Activated CD4-positive, alpha-beta T cell treated with anti-CD3 and anti-CD28 coated beads, Interleukin-10, Interleukin-2, amounts not matched to agents 100 ng/mL and 50 ng/mL, durations not matched to agents 16 hours and 8 hours (primary cell): Measurements from ENCODE around the gene IP6K2.
"Not testable (repeated sequence)": the region's sequence is repeated elsewhere in the genome, so short reads cannot be mapped to it uniquely, and the experiment has no call there.

Source experiments
- DNase-seq: peaks from one replicate; pipeline ENCODE4 v3.0.0-alpha.2; 2020

The IP6K2 gene

GRCh38 chr3:48716982-48717746, at the start of gene IP6K2:
Gene IP6K2 (minus strand): TSS chr3:48717221. CDS start chr3:48695291, 21,930 bp downstream.
- peak; percentile 99 for DNase-seq

- DNase-seq: peak; percentile 20
Measured at GRCh38 chr3:48765376-48765775, 48.4 kb upstream of the IP6K2 start.

DNA sequence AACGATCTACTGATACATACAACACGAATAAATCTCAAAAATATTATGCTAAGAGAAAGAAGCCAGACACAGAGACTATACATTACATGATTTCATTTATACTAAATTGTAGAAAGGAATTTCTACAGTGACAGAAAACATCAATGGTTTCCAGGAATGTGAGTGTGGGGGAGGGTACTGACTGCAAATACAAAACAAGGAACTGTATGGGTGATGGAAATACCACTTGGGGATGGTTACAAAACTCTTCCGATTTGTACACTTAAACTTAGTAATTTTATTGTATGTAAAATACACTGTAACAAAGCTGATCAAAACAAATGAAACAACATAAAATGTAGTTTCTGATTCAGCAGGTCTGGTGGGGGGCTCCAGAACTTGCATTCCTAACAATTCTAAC, 45.8 kb upstream of the IP6K2 start:
- DNase-seq: no peak

- DNase-seq: not testable (repeated sequence)
Measured at GRCh38 chr3:48759991-48760540, 43.0 kb upstream of the IP6K2 start.

GRCh38 chr3:48759531-48759930, 42.5 kb upstream of the IP6K2 start:
- not testable (repeated sequence) for DNase-seq

DNA sequence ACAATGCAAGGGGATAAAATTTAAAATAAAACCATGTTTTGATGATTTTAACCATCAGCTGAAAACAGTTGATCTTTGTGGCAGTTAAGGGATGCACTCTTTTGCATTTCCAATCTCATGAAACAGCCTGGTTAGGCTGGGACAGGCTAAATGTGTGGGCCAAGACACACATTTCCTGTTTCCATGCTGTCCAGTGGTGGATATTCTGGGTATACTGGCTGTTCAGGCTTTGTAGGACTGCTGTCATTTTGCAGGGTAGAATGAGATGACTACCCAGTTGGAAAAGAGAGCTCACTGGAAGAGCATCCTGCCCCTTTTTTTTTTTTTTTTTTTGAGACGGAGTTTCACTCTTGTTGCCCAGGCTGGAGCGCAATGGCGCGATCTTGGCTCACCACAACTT, 42.0 kb upstream of the IP6K2 start:
- no peak for DNase-seq

DNA sequence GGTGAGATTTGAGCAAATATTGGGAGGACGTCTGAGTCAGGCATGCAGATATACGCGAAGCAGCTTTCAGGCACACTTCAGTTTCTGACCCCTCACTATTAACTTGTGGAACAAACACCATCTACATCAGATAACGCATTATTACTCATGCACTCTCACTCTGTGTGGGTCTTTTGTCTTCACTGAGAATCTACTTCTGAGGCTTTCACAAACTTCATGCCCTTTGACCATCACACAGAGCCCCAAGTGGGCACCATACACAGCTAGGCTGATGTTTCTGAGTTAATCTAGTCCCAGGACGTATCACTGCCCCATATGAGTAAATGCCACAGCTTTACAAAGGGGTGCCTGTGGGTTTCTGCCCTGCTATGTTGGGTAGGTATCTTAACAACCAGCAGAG, 39.6 kb upstream of the IP6K2 start:
- peak; percentile 45 for DNase-seq

GRCh38 chr3:48750856-48751255, 33.8 kb upstream of the IP6K2 start:
- DNase-seq: no peak

GRCh38 chr3:48748754-48749153, 31.7 kb upstream of the IP6K2 start:
- DNase-seq: no peak

DNA sequence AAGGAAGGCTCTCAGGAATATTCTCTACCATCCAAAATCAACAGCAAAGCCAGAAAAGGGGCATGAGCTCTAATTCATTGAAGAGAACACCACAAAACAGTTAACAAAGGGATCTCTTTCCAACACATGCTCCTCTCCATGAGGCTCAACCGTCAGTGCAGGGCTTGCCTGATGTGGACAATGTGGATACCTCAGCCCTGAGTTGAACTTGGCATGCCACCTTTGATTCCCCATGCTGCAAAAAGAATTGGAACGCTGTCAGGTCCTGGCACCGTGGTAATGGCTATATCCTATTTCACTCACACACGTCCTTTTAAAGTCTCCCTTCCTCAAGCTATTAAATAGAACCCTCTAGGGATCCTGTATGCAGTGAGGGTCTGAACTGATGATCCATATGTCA, 30.7 kb upstream of the IP6K2 start:
- DNase-seq: no peak

DNA sequence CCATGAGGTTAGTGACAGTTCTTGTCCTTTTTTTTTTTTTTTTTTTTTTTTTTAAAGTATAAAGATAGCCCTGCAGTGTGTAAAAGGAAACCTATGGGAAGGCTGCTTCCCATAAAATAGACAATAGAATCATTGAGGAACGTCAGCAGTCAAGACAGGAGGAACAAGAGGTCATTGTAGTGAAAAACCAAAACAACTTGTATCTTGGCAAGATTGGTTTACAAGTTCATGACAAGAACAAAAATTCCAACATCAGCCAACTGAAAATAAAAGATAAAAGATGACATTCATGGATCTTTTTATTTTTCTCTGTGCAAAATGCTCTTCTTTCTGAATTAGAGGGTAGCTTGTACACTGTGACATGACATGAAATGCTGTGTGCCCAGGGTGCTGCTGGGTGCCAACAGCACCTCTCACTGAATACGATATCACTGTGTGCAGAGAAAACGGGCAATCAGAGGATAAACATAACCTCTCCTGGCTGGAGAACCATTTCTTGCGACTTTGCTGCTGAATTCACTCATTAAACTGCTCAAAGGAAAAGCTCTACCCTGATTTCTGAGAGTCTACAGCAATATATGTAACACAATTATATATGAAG, 30.1 kb upstream of the IP6K2 start:
- DNase-seq: no peak

GRCh38 chr3:48743773-48744172, 26.8 kb upstream of the IP6K2 start:
- DNase-seq: no peak

- not testable (repeated sequence) for DNase-seq
Measured at GRCh38 chr3:48741226-48741625, 24.2 kb upstream of the IP6K2 start.

DNA sequence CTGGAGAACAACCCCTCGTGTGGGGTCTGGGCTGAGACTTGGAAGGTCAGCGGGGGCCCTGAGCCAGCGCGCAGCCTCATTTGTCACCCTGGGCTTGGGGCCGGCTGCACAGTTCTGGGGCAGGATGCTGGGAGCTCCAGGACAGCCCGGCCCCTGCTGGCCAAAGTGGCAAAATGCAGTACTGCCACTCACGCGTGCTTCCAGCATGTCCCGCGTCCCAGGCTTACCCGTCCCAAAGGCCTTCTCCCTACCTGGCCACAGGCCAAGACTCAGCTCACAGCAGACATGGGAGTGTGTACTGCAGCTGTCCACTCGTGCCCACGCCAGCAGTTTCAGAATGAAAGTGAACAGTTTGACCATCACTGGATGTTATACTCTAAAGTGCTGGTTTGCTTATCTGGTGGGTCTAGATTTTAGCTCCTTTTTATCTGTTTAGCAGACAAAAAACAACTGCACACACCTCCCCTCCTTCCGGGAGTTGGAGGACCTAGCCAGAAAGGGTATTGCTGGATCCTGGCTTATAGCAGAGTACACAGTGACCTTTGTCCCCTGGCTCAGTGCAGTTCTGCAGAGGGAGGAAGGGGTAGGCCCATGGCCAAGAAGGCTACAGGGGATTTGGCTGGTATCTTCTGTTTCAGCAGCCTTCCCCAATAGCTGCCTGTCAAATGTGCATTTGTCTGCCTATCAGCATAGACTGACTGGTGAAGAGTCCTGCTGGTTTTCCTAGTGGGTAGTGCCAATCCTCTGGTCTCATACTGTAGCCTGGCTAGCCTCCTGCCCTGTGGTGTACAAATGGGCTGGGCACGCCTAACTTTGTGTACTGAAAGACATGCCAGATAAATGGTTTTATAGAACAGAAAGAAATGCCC, 23.2 kb upstream of the IP6K2 start:
- peak; percentile 65 for DNase-seq

DNA sequence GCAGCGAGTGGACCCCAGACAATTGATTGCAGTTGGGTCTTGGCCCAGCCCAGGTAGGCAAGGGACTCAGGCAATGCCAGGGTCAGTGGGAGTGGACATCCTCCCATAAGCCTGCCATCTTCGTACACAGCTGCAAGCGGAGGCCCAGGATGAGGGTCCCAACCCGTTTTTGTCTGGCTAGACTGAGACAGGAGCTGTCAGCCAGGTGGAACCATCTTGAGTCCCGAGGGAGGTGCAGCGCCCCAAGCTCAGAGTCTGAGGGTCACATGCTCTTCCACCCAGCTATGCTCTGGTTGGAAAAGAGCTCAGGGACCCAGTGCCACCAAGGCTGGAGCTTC, 22.6 kb upstream of the IP6K2 start:
- no peak for DNase-seq

DNA sequence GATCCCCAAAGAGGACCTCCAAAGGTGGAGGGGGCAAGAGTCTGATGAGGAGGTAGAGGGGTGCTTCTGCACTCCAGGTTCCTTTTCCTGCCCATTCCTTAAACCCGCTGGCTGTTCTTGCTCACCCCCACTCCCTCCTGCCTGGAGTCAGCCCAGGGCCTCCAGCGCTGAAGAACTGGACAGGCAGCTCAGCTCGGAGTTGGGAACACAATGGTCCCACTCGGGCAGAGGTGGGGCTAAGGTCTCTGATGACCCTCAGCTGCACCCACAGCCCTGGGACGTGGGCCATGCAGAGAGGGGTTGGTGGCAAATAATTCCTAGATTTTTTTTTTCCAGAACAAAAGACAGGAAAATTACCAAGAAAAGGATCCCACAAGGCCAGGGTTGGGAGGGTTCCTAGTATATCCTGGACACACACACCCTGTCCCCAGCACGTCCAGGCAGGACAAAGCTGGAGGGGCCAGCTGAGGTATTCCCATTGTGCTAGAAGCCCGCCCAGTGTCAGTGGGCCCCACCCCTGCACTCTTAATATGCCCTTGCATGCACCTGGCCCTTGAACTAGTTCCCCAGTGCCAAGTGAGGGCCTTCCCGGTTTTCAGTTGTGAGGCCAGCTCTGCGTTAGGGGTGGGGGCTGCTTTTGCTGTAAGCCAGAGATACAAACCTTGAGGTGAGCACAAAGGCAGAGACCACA, 22.1 kb upstream of the IP6K2 start:
- no peak for DNase-seq

- no peak for DNase-seq
Measured at GRCh38 chr3:48738144-48738536, 21.1 kb upstream of the IP6K2 start.

DNA sequence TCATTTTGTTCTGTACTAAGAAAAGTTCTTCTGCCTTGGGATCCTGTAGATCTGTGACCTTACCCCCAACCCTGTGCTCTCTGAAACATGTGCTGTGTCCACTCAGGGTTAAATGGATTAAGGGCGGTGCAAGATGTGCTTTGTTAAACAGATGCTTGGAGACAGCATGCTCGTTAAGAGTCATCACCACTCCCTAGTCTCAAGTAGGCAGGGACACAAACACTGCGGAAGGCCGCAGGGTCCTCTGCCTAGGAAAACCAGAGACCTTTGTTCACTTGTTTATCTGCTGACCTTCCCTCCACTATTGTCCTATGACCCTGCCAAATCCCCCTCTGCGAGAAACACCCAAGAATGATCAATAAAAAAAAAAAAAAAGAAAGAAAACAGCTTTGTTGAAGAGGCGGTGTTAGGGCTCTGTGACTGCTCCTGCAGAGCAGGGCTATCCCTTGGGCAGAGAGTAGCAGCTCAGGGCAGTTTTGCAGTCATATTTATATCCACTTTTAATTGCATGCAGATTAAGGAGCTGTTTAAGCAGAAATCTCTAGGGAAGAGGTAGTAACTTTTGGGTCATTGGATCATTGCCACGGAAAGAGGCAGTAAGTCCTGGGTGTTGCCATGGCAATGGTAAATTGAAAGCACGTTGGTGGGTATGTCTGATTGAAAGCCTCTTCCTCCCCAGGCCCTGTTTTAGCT, 18.2 kb upstream of the IP6K2 start:
- DNase-seq: not testable (repeated sequence)

DNA sequence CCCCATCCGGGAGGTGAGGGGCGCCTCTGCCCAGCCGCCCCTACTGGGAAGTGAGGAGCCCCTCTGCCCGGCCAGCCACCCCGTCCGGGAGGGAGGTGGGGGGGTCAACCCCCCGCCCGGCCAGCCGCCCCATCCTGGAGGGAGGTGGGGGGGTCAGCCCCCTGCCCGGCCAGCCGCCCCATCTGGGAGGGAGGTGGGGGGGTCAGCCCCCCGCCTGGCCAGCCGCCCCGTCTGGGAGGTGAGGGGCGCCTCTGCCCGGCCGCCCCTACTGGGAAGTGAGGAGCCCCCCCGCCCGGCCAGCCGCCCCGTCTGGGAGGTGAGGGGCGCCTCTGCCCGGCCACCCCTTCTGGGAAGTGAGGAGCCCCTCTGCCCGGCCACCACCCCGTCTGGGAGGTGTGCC, 17.5 kb upstream of the IP6K2 start:
- not testable (repeated sequence) for DNase-seq

- not testable (repeated sequence) for DNase-seq
Measured at GRCh38 chr3:48733752-48734518, 16.9 kb upstream of the IP6K2 start.

GRCh38 chr3:48727511-48727910, 10.5 kb upstream of the IP6K2 start:
- DNase-seq: no peak
